ENCODE measurements around the gene SLC50A1.

Gene SLC50A1

GRCh38 chr1:155128755-155129473 is 6.7 kb upstream of the SLC50A1 start:
- TF ChIP-seq, protein P1, sequence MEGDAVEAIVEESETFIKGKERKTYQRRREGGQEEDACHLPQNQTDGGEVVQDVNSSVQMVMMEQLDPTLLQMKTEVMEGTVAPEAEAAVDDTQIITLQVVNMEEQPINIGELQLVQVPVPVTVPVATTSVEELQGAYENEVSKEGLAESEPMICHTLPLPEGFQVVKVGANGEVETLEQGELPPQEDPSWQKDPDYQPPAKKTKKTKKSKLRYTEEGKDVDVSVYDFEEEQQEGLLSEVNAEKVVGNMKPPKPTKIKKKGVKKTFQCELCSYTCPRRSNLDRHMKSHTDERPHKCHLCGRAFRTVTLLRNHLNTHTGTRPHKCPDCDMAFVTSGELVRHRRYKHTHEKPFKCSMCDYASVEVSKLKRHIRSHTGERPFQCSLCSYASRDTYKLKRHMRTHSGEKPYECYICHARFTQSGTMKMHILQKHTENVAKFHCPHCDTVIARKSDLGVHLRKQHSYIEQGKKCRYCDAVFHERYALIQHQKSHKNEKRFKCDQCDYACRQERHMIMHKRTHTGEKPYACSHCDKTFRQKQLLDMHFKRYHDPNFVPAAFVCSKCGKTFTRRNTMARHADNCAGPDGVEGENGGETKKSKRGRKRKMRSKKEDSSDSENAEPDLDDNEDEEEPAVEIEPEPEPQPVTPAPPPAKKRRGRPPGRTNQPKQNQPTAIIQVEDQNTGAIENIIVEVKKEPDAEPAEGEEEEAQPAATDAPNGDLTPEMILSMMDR (IDR thresholded peaks at IDR 0.05; ENCODE audit: borderline replicate concordance, insufficient read depth, low read depth, low read length): no peak
- no peak overlapping the region for H3K4me3 ChIP-seq (ENCODE audit: low read depth, low read length)

- H3K4me3 ChIP-seq (ENCODE audit: low read depth, low read length): no peak overlapping the region
- TF ChIP-seq, protein P1 (IDR thresholded peaks at IDR 0.05; ENCODE audit: borderline replicate concordance, insufficient read depth, low read depth, low read length): no peak
Measured at GRCh38 chr1:155130272-155131006, 5.2 kb upstream of the SLC50A1 start.

DNA sequence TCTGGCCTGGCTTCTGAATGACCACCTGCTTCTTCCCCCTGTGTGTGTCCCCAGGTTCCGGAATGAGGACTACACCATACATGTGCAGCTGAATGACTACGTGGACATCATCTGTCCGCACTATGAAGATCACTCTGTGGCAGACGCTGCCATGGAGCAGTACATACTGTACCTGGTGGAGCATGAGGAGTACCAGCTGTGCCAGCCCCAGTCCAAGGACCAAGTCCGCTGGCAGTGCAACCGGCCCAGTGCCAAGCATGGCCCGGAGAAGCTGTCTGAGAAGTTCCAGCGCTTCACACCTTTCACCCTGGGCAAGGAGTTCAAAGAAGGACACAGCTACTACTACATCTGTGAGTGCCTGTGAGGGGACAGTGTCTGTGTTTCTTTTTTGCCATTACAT is 4.4 kb upstream of the SLC50A1 start:
- H3K4me3 ChIP-seq (ENCODE audit: low read depth, low read length): no peak overlapping the region
- TF ChIP-seq, protein P1 (IDR thresholded peaks at IDR 0.05; ENCODE audit: borderline replicate concordance, insufficient read depth, low read depth, low read length): no peak

DNA sequence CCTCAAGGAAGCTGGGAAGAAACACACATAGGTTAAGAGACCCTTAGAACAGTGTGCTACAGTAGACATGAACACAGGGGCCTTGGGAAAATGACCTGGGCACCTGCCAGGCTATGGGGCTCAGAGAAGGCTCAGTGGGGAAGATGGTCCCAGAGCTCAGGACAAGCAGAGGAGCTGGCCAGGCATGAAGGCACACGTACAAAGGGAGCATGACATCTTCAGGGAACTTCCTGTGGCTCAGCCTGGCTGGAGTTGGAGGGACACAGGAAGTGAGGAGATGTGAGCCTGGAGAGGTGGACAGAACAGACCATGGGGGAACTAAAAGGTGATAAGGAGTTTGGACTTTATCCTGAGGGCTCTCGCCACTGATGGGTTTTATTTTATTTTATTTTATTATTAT is 3.8 kb upstream of the SLC50A1 start:
- TF ChIP-seq, protein P1 (IDR thresholded peaks at IDR 0.05; ENCODE audit: borderline replicate concordance, insufficient read depth, low read depth, low read length): no peak

DNA sequence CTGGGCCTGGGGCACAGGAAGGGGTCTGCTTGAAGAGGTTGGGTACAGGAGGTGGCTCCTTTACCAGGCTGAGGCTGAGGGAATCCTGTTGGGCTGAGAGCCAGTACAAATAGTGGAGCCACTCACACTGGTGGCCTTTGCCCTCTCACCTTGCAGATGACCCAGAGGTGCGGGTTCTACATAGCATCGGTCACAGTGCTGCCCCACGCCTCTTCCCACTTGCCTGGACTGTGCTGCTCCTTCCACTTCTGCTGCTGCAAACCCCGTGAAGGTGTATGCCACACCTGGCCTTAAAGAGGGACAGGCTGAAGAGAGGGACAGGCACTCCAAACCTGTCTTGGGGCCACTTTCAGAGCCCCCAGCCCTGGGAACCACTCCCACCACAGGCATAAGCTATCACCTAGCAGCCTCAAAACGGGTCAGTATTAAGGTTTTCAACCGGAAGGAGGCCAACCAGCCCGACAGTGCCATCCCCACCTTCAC is 1.8 kb upstream of the SLC50A1 start:
- TF ChIP-seq, protein P1 (IDR thresholded peaks at IDR 0.05; ENCODE audit: borderline replicate concordance, insufficient read depth, low read depth, low read length): no peak
- no peak overlapping the region for H3K4me3 ChIP-seq (ENCODE audit: low read depth, low read length)

More for the DNA sequence above, 3.8 kb upstream of the SLC50A1 start:
- no peak overlapping the region for H3K4me3 ChIP-seq (ENCODE audit: low read depth, low read length)

- TF ChIP-seq, protein P1 (IDR thresholded peaks at IDR 0.05; ENCODE audit: borderline replicate concordance, insufficient read depth, low read depth, low read length): no peak
- no peak overlapping the region for H3K4me3 ChIP-seq (ENCODE audit: low read depth, low read length)
Measured at GRCh38 chr1:155134322-155134721, 1.3 kb upstream of the SLC50A1 start.
